Measurements from ENCODE around the gene CCDC187.
"Not testable (repeated sequence)": the region's sequence is repeated elsewhere in the genome, so short reads cannot be mapped to it uniquely, and the experiment has no call there.

The CCDC187 gene

GRCh38 chr9:136283291-136284235 lies 20.3 kb downstream of the CCDC187 start:
- peak; percentile 14 for DNase-seq

GRCh38 chr9:136282272-136282861 lies 21.5 kb downstream of the CCDC187 start:
- DNase-seq = no peak

- DNase-seq = no peak
These were observed 22.2 kb downstream of the CCDC187 start for GRCh38 chr9:136281421-136282271.

GRCh38 chr9:136280535-136281315 lies 23.2 kb downstream of the CCDC187 start:
- no peak for DNase-seq

- DNase-seq = no peak
These were observed 24.4 kb downstream of the CCDC187 start for GRCh38 chr9:136279471-136279870.

- DNase-seq = no peak
These were observed 25.0 kb downstream of the CCDC187 start for GRCh38 chr9:136278894-136279293.

GRCh38 chr9:136278221-136278620 lies 25.7 kb downstream of the CCDC187 start:
- DNase-seq = no peak

- no peak for DNase-seq
These were observed 26.1 kb downstream of the CCDC187 start for GRCh38 chr9:136277746-136278145.

GRCh38 chr9:136276716-136277115 lies 27.2 kb downstream of the CCDC187 start:
- no peak for DNase-seq

- DNase-seq = no peak
These were observed 28.1 kb downstream of the CCDC187 start for GRCh38 chr9:136275655-136276429.

- DNase-seq = no peak
These were observed 28.9 kb downstream of the CCDC187 start for GRCh38 chr9:136274786-136275654.

GRCh38 chr9:136273921-136274785 lies 29.7 kb downstream of the CCDC187 start:
- no peak for DNase-seq

GRCh38 chr9:136273244-136273865 lies 30.5 kb downstream of the CCDC187 start:
- DNase-seq = no peak

- DNase-seq = no peak
These were observed 33.7 kb downstream of the CCDC187 start for GRCh38 chr9:136270173-136270705.

GRCh38 chr9:136268735-136269134 lies 35.2 kb downstream of the CCDC187 start:
- DNase-seq = no peak

- DNase-seq = no peak
These were observed 35.6 kb downstream of the CCDC187 start for GRCh38 chr9:136268318-136268717.

- DNase-seq = peak; percentile 42
These were observed 36.4 kb downstream of the CCDC187 start for GRCh38 chr9:136267261-136268111.

GRCh38 chr9:136266641-136267040 lies 37.3 kb downstream of the CCDC187 start:
- DNase-seq = not testable (repeated sequence)
